Endothelial cell of umbilical vein (primary cell): ENCODE data around the gene PTPRF. TPM values are rescaled to one million over a fixed set of nuclear protein-coding genes. Genes with fewer than 3 reads are reported as not detected.
"Not testable (repeated sequence)": the region's sequence is repeated elsewhere in the genome, so short reads cannot be mapped to it uniquely, and the experiment has no call there.

ENCODE experiments used
- BruUV-seq: library from RNA; stranded (reverse); fragments of 400-500 nt; replicated peaks from 2 replicates; lab custom pipeline; 2021; lab: Mats Ljungman, UMichigan
- CTCF ChIA-PET: fragments of 300-600, 350-600 bp; sonication (Branson Sonifier 250); formaldehyde crosslinking; loops from one replicate; lab custom pipeline; 2021; ENCODE audit warnings: antibody characterized with exemption, inconsistent platforms; lab: Charles Lee
- POLR2A ChIA-PET: fragments of 300-600, 350-600 bp; sonication (Branson Sonifier 250); formaldehyde crosslinking; loops from one replicate; lab custom pipeline; 2021; ENCODE audit warnings: antibody characterized with exemption, inconsistent platforms; lab: Charles Lee
- DNase-seq: peaks from one replicate; pipeline ENCODE4 v3.0.0-alpha.2; 2011; ENCODE audit warnings: low read depth, low spot score
- FAIRE-seq: peaks from 2 replicates; lab custom pipeline; 2011; peaks lifted over from hg19 to GRCh38; lab: Jason Lieb, UNC
- H2AFZ ChIP-seq: 2 replicates; pipeline ENCODE4 v1.6.0; 2012; ENCODE audit warnings: low read depth, low read length, control low read depth, inconsistent platforms
- H3K27ac ChIP-seq: 2 replicates; pipeline ENCODE4 v1.5.1; 2011; ENCODE audit warnings: low read depth, mild to moderate bottlenecking, control low read depth, low read length, moderate library complexity; ENCODE audit not compliant: insufficient read depth
- H3K27me3 ChIP-seq, 2 experiments: 2 replicates each; pipeline versions ENCODE4 v1.6.0 to v1.6.1; 2011; ENCODE audit warnings: low read length in 2 of 2, mixed read lengths in 1 of 2; ENCODE audit not compliant: control insufficient read depth in 2 of 2, insufficient read depth in 2 of 2
- H3K36me3 ChIP-seq, 2 experiments: 2 replicates in 1 of 2; 3 replicates in 1 of 2; pipeline ENCODE4 v1.5.1; 2011; ENCODE audit warnings: low read length in 2 of 2, mild to moderate bottlenecking in 1 of 2, moderate library complexity in 1 of 2; ENCODE audit not compliant: control insufficient read depth in 2 of 2, insufficient read depth in 2 of 2; ENCODE audit errors: extremely low read depth in 1 of 2
- H3K4me1 ChIP-seq: 3 replicates; pipeline ENCODE4 v1.5.1; 2011; ENCODE audit warnings: mild to moderate bottlenecking, low read length; ENCODE audit not compliant: control insufficient read depth, insufficient read depth; ENCODE audit errors: extremely low read depth
- H3K4me2 ChIP-seq: 2 replicates; pipeline ENCODE4 v1.6.1; 2011; ENCODE audit warnings: low read length, control low read depth, mixed read lengths; ENCODE audit not compliant: insufficient read depth
- H3K4me3 ChIP-seq, 3 experiments: fragments of 200-600 bp in 1 of 3; sonication (generic), shearing (Covaris generic) in 1 of 3; replicated peaks in 1 of 3; 2 replicates each; pipeline ENCODE4 v1.5.1; 2011 to 2016; ENCODE audit warnings: control low read depth in 3 of 3, low read length in 3 of 3, mild to moderate bottlenecking in 2 of 3, inconsistent platforms in 1 of 3, low read depth in 1 of 3, moderate library complexity in 1 of 3; ENCODE audit not compliant: insufficient read depth in 1 of 3
- H3K79me2 ChIP-seq: 2 replicates; pipeline ENCODE4 v1.6.0; 2012; ENCODE audit warnings: low read length, inconsistent platforms; ENCODE audit not compliant: control insufficient read depth, insufficient read depth
- H3K9ac ChIP-seq: replicated peaks from 2 replicates; pipeline ENCODE3; 2011; ENCODE audit warnings: low read length, control low read depth; ENCODE audit not compliant: insufficient read depth; ENCODE audit errors: extremely low read depth
- H3K9me1 ChIP-seq: replicated peaks from 3 replicates; pipeline ENCODE4 v1.6.0; 2011; ENCODE audit warnings: mild to moderate bottlenecking, low read length; ENCODE audit not compliant: control insufficient read depth, insufficient read depth; ENCODE audit errors: extremely low read depth
- H3K9me3 ChIP-seq: replicated peaks from 2 replicates; pipeline ENCODE4 v1.5.1; 2012; ENCODE audit warnings: low read length, inconsistent platforms; ENCODE audit not compliant: control insufficient read depth, insufficient read depth
- H4K20me1 ChIP-seq: replicated peaks from 2 replicates; pipeline ENCODE3; 2011; ENCODE audit warnings: mild to moderate bottlenecking, low read length; ENCODE audit not compliant: control insufficient read depth, insufficient read depth; ENCODE audit errors: extremely low read depth
- EZH2 ChIP-seq: IDR thresholded peaks from 2 replicates; pipeline ENCODE4 v1.6.1; 2012; ENCODE audit warnings: borderline replicate concordance, low read depth, mild to moderate bottlenecking, moderate library complexity, low read length, inconsistent platforms; ENCODE audit not compliant: severe bottlenecking
- FOS ChIP-seq: IDR thresholded peaks from 2 replicates; pipeline ENCODE4 v1.6.1; 2011; ENCODE audit warnings: mild to moderate bottlenecking, low read length, moderate library complexity, borderline replicate concordance; ENCODE audit not compliant: insufficient read depth
- GATA2 ChIP-seq: IDR thresholded peaks from 2 replicates; pipeline ENCODE4 v1.7.0; 2011; ENCODE audit warnings: low read depth, mild to moderate bottlenecking, moderate library complexity, mixed read lengths, low read length; ENCODE audit not compliant: insufficient read length, insufficient read depth
- JUN ChIP-seq: IDR thresholded peaks from 2 replicates; pipeline ENCODE4 v1.6.1; 2011; ENCODE audit warnings: borderline replicate concordance, low read depth; ENCODE audit not compliant: insufficient read length, insufficient read depth
- MYC ChIP-seq: IDR thresholded peaks from one replicate; pipeline ENCODE4 v1.6.1; 2011; ENCODE audit warnings: mild to moderate bottlenecking, low read depth, low read length
- POLR2A ChIP-seq: IDR thresholded peaks from 2 replicates; pipeline ENCODE4 v1.6.1; 2012; ENCODE audit warnings: low read depth, mild to moderate bottlenecking, control low read depth, low read length
- POLR2AphosphoS5 ChIP-seq: IDR thresholded peaks from 2 replicates; pipeline ENCODE4 v1.6.1; 2012; ENCODE audit warnings: low read depth, mild to moderate bottlenecking, control low read depth, low read length, moderate library complexity; ENCODE audit not compliant: insufficient read depth
- dilution Hi-C: fragments of 300-500 bp; cut with MboI; formaldehyde crosslinking; loops from one replicate; pipeline ENCODE4 v1.15.0; 2019; ENCODE audit warnings: low sequenced_read_pairs; ENCODE audit not compliant: extremely low pct_ligation_motif_present
- intact Hi-C: fragments of 100-400 bp; cut with micrococcal nuclease; formaldehyde crosslinking; loops from one replicate; pipeline ENCODE4 v1.10.0; 2022
- polyA plus RNA-seq, 4 experiments: library from polyadenylated mRNA; depleted of rRNA in 3 of 4; stranded (reverse) in 3 of 4; unstranded in 1 of 4; fragments of >200 nt; gene quantifications; 2 replicates each; pipeline versions ENCODE4 v1.2.1 to v1.2.3, GENCODE V29; 2011 to 2012; ENCODE audit warnings: missing spikeins in 1 of 4
- total RNA-seq: library from RNA; stranded (reverse); gene quantifications from 2 replicates; pipeline ENCODE4 v1.2.3, GENCODE V29; 2021
- TF ChIP-seq, protein P1 (sequence below), 2 donors: IDR thresholded peaks; 1 replicate in 1 of 2; 2 replicates in 1 of 2; pipeline ENCODE4 v1.5.1; 2011; ENCODE audit warnings: low read length in 2 of 2, mild to moderate bottlenecking in 2 of 2, moderate library complexity in 2 of 2, control low read depth in 1 of 2, inconsistent platforms in 1 of 2, low read depth in 1 of 2; ENCODE audit not compliant: insufficient read depth in 1 of 2; ENCODE audit errors: extremely low read depth in 1 of 2
- TF ChIP-seq, protein P2 (sequence below): IDR thresholded peaks from 2 replicates; pipeline ENCODE4 v1.6.1; 2011; ENCODE audit not compliant: insufficient read depth, insufficient read length

Gene PTPRF
- total and polyA plus RNA-seq, 2 donors (not counting 3 experiments of a cell fraction or from before 2014, with no cell fraction given): 217 to 338 TPM

DNA sequence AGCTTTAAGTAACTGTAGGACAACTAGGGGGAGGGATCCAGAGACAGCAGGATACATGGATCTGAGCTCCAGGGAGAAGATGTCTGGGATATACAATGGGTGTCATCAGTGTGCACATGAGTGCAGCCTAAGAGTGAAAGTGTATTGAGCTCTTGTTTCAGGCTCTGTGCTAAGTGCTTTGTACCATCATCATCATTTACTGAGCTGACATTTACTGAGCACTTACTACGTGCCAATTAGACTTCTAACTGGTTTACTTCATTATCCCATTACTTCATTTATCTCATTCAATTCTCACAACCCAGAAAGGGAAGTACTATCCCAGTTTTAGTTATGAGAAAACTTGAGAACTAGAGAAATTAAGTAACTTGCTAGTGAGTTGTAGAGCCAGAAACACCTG, 114.8 kb downstream of the PTPRF start:
- Histone ChIP-seq H3K4me3 (no peak overlapping the region), H3K4me2 (no peak overlapping the region), H3K36me3 (no peaks in the 10 kb centered on the region), H3K27ac (no peak overlapping the region), H3K9me1 (no peaks in the 10 kb centered on the region), H3K9me3 (no peaks in the 10 kb centered on the region), H3K9ac (no peak overlapping the region), H3K4me1 (peaks cover 4% of the 10 kb centered on the region), H3K79me2 (peaks cover under 1% of the 10 kb centered on the region), H2AFZ (no peak overlapping the region), H3K27me3 (peaks cover 11 to 15% of the 10 kb centered on the region in 2 experiments), H4K20me1 (no peaks in the 10 kb centered on the region)
- ChIA-PET POLR2A (no interaction called here), CTCF (interaction anchor here (0.6 to 1.7 kb wide), 4 partner anchors 9 to 148 kb away, joined by 3 to 6 read pairs (median 4); no protein-coding TSS in a partner anchor)
- dilution Hi-C loops: no loop called here
- DNase-seq: no peak
- TF ChIP-seq, protein P1, sequence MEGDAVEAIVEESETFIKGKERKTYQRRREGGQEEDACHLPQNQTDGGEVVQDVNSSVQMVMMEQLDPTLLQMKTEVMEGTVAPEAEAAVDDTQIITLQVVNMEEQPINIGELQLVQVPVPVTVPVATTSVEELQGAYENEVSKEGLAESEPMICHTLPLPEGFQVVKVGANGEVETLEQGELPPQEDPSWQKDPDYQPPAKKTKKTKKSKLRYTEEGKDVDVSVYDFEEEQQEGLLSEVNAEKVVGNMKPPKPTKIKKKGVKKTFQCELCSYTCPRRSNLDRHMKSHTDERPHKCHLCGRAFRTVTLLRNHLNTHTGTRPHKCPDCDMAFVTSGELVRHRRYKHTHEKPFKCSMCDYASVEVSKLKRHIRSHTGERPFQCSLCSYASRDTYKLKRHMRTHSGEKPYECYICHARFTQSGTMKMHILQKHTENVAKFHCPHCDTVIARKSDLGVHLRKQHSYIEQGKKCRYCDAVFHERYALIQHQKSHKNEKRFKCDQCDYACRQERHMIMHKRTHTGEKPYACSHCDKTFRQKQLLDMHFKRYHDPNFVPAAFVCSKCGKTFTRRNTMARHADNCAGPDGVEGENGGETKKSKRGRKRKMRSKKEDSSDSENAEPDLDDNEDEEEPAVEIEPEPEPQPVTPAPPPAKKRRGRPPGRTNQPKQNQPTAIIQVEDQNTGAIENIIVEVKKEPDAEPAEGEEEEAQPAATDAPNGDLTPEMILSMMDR (IDR thresholded peaks at IDR 0.05; ENCODE audit: extremely low read depth in 1 of 2, insufficient read depth in 1 of 2, low read depth in 1 of 2, low read length in 2 of 2): no peak
- TF ChIP-seq, protein P2, sequence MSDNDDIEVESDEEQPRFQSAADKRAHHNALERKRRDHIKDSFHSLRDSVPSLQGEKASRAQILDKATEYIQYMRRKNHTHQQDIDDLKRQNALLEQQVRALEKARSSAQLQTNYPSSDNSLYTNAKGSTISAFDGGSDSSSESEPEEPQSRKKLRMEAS: no peak
- TF ChIP-seq POLR2A (no peak), MYC (no peak), JUN (no peak), POLR2AphosphoS5 (no peak), GATA2 (no peak), FOS (no peak), EZH2 (no peak)
- no TSS peak for BruUV-seq
- intact Hi-C loops: no loop called here
- no peak for FAIRE-seq

DNA sequence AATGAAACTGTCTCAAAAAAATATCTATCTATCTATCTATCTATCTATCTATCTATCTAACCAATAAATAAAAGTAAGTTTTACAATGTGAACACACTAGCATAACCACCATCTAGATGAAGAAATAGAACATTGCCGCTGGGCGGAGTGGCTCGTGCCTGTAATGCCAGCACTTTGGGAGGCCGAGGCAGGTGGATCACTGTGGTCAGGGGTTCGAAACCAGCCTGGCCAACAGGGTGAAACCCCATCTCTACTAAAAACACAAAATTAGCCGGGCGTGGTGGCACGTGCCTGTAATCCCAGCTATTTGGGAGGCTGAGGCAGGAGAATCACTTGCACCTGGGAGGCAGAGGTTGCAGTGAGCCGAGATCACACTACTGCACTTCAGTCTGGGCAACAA, 116.6 kb downstream of the PTPRF start:
- H3K36me3 ChIP-seq, BruUV-seq, dilution Hi-C loops, H3K27ac ChIP-seq, POLR2A ChIA-PET, FAIRE-seq, H4K20me1 ChIP-seq, CTCF ChIA-PET, H3K9me1 ChIP-seq, intact Hi-C loops, H3K4me3 ChIP-seq, H3K9me3 ChIP-seq, DNase-seq, H3K4me2 ChIP-seq, H2AFZ ChIP-seq, H3K9ac ChIP-seq: not testable (repeated sequence)
- peaks cover 16% of the 10 kb centered on the region for H3K4me1 ChIP-seq
- H3K79me2 ChIP-seq: peaks cover 18% of the 10 kb centered on the region
- H3K27me3 ChIP-seq: peaks cover 11 to 14% of the 10 kb centered on the region in 2 experiments
